ENCODE results near the gene FAM107B. TPM values are rescaled to one million over a fixed set of nuclear protein-coding genes. Genes with fewer than 3 reads are reported as not detected.

FAM107B gene
- total RNA-seq, 1 experiment from 2014 or later, result 41.6 TPM

DNA sequence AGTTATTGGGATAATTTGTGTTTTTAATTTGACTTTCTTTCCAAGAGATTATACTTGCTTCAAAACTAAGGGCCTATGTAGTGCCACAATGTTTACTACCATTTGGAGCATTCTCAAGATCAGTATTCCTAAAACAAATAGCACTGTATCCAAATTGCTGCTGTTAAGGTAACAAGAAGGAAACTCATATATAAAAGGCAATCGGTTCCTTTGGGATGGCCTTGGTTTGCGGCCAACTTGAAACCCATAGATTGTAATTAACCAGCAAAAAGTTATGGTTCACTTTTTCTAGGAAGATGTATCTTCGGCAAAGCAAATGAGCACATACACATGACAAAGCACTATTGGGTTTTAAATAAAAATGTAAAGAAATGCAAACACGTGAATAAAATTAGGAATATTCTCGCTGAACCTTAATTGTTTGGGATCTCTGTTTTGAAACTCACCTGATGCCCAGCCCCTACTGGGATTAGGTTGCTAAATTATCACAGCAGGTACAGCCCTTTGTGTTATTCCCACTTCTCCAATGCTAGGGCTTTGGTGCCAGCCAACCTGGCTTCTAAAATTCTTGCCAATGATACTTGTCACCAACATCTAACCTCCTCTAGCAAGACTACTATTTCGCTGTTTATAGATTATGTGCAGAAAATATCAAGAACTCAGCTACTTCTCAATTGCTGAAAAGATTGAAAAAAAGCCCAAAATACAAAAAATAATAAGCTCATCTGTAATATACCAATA is 47.1 kb upstream of the FAM107B start:
- ChIA-PET RAD21 (ENCODE audit: low non-redundant PET in 1 of 2, low total read pairs in 2 of 2, uncharacterized antibody in 2 of 2, unreplicated experiment in 2 of 2) (no interaction called here), POLR2A (no interaction called here), CTCF (interaction anchor here (1.4 to 1.9 kb wide), 3 partner anchors 15 to 625 kb away, joined by 3 to 16 read pairs (median 6); partner anchors contain the start of genes CDNF, HSPA14 and MSANTD7)
- Histone ChIP-seq H3K9me3 (ENCODE audit: control insufficient read depth in 1 of 2, insufficient read depth in 1 of 2, low read depth in 1 of 2, low read length in 2 of 2) (no peaks in the 10 kb centered on the region), H3K4me1 (ENCODE audit: control insufficient read depth in 1 of 2, insufficient read depth in 2 of 2, low read length in 2 of 2) (peaks cover 0 to 10% of the 10 kb centered on the region in 2 experiments; a peak in 1 of 4 replicates), H3K36me3 (ENCODE audit: control insufficient read depth in 1 of 2, insufficient read depth in 2 of 2, low read length in 2 of 2) (no peaks in the 10 kb centered on the region), H3K79me2 (ENCODE audit: insufficient read depth, low read length) (no peaks in the 10 kb centered on the region), H3K4me3 (replicated peaks in 1 of 2; ENCODE audit: low read depth in 1 of 2, low read length in 2 of 2) (no peak overlapping the region), H3K9ac (ENCODE audit: low read length) (no peak overlapping the region), H3K27me3 (ENCODE audit: insufficient read depth, low read length) (peaks cover 3% of the 10 kb centered on the region; the same call in 1 of the 2 replicates), H3K27ac (ENCODE audit: low read depth, low read length) (no peak overlapping the region), H3K4me2 (ENCODE audit: low read length) (no peak overlapping the region), H3K9me2 (ENCODE audit: insufficient read depth) (no peaks in the 10 kb centered on the region), H4K20me1 (ENCODE audit: insufficient read depth) (no peaks in the 10 kb centered on the region), H2AFZ (ENCODE audit: low read depth, low read length, poor library complexity, severe bottlenecking) (no peak overlapping the region)
- intact Hi-C loops (cut with micrococcal nuclease), result loop anchor here (10.0 kb wide), 1 partner anchor 427 kb away; no protein-coding TSS in a partner anchor
- TF ChIP-seq, protein P1, sequence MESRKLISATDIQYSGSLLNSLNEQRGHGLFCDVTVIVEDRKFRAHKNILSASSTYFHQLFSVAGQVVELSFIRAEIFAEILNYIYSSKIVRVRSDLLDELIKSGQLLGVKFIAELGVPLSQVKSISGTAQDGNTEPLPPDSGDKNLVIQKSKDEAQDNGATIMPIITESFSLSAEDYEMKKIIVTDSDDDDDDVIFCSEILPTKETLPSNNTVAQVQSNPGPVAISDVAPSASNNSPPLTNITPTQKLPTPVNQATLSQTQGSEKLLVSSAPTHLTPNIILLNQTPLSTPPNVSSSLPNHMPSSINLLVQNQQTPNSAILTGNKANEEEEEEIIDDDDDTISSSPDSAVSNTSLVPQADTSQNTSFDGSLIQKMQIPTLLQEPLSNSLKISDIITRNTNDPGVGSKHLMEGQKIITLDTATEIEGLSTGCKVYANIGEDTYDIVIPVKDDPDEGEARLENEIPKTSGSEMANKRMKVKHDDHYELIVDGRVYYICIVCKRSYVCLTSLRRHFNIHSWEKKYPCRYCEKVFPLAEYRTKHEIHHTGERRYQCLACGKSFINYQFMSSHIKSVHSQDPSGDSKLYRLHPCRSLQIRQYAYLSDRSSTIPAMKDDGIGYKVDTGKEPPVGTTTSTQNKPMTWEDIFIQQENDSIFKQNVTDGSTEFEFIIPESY (IDR thresholded peaks at IDR 0.05; ENCODE audit: extremely low read depth, insufficient replicate concordance, low read length), result no peak
- TF ChIP-seq, protein P2, sequence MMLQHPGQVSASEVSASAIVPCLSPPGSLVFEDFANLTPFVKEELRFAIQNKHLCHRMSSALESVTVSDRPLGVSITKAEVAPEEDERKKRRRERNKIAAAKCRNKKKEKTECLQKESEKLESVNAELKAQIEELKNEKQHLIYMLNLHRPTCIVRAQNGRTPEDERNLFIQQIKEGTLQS (IDR thresholded peaks at IDR 0.05), result no peak
- ATAC-seq, result no peak
- BruUV-seq (replicated peaks), result no TSS peak
- DNase-seq (ENCODE audit: low read depth, low spot score), result no peak

DNA sequence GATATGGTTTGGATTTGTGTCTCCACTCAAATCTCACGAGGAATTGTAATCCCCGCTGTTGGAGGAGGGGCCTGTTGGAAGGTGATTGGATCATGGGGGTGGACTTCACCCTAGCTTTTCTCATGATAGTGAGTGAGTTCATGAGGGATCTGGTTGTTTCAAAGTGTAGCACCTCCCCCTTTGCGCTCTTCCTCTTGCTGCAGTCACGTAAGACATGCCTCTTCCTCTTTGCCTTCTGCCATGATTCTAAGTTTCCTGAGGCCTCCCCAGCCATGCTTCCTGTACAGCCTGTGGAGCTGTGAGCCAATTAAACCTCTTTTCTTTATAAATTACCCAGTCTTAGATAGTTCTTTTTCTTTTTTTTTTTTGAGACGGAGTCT is 46.1 kb upstream of the FAM107B start:
- intact Hi-C loops (cut with micrococcal nuclease), result loop anchor here (10.0 kb wide), 1 partner anchor 426 kb away; no protein-coding TSS in a partner anchor
- DNase-seq (ENCODE audit: low read depth, low spot score) (no peak), ATAC-seq (no peak)
- Histone ChIP-seq H3K9me2 (ENCODE audit: insufficient read depth) (no peaks in the 10 kb centered on the region), H3K4me3 (replicated peaks in 1 of 2; ENCODE audit: low read depth in 1 of 2, low read length in 2 of 2) (no peak overlapping the region), H2AFZ (ENCODE audit: low read depth, low read length, poor library complexity, severe bottlenecking) (no peak overlapping the region), H3K36me3 (ENCODE audit: control insufficient read depth in 1 of 2, insufficient read depth in 2 of 2, low read length in 2 of 2) (no peaks in the 10 kb centered on the region), H3K27ac (ENCODE audit: low read depth, low read length) (no peak overlapping the region), H3K79me2 (ENCODE audit: insufficient read depth, low read length) (no peaks in the 10 kb centered on the region), H3K4me1 (ENCODE audit: control insufficient read depth in 1 of 2, insufficient read depth in 2 of 2, low read length in 2 of 2) (peaks cover 0 to 10% of the 10 kb centered on the region in 2 experiments; a peak in 1 of 4 replicates), H3K9me3 (ENCODE audit: control insufficient read depth in 1 of 2, insufficient read depth in 1 of 2, low read depth in 1 of 2, low read length in 2 of 2) (no peaks in the 10 kb centered on the region), H3K4me2 (ENCODE audit: low read length) (no peak overlapping the region), H4K20me1 (ENCODE audit: insufficient read depth) (no peaks in the 10 kb centered on the region), H3K9ac (ENCODE audit: low read length) (no peak overlapping the region), H3K27me3 (ENCODE audit: insufficient read depth, low read length) (peaks cover 3% of the 10 kb centered on the region; the same call in 1 of the 2 replicates)
- no TSS peak for BruUV-seq (replicated peaks)
- ChIA-PET CTCF (no interaction called here), RAD21 (ENCODE audit: low non-redundant PET in 1 of 2, low total read pairs in 2 of 2, uncharacterized antibody in 2 of 2, unreplicated experiment in 2 of 2) (no interaction called here), POLR2A (no interaction called here)
- TF ChIP-seq ZNF274 (IDR thresholded peaks at IDR 0.05; ENCODE audit: low read depth, low read length) (no peak), FOSL1 (IDR thresholded peaks at IDR 0.05; ENCODE audit: low read depth) (no peak), ELF1 (IDR thresholded peaks at IDR 0.05; ENCODE audit: borderline replicate concordance, low read depth) (no peak), SP1 (IDR thresholded peaks at IDR 0.05; ENCODE audit: low read depth) (no peak), RAD21 (IDR thresholded peaks at IDR 0.05; ENCODE audit: low read depth) (no peak)
- TF ChIP-seq, protein P3, sequence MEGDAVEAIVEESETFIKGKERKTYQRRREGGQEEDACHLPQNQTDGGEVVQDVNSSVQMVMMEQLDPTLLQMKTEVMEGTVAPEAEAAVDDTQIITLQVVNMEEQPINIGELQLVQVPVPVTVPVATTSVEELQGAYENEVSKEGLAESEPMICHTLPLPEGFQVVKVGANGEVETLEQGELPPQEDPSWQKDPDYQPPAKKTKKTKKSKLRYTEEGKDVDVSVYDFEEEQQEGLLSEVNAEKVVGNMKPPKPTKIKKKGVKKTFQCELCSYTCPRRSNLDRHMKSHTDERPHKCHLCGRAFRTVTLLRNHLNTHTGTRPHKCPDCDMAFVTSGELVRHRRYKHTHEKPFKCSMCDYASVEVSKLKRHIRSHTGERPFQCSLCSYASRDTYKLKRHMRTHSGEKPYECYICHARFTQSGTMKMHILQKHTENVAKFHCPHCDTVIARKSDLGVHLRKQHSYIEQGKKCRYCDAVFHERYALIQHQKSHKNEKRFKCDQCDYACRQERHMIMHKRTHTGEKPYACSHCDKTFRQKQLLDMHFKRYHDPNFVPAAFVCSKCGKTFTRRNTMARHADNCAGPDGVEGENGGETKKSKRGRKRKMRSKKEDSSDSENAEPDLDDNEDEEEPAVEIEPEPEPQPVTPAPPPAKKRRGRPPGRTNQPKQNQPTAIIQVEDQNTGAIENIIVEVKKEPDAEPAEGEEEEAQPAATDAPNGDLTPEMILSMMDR (IDR thresholded peaks at IDR 0.05 in 2 of 3, conservative IDR thresholded peaks at IDR 0.05 in 1 of 3; ENCODE audit: borderline replicate concordance in 1 of 3, insufficient read depth in 1 of 3, low read depth in 2 of 3, low read length in 2 of 3), result no peak
- TF ChIP-seq, protein P4, sequence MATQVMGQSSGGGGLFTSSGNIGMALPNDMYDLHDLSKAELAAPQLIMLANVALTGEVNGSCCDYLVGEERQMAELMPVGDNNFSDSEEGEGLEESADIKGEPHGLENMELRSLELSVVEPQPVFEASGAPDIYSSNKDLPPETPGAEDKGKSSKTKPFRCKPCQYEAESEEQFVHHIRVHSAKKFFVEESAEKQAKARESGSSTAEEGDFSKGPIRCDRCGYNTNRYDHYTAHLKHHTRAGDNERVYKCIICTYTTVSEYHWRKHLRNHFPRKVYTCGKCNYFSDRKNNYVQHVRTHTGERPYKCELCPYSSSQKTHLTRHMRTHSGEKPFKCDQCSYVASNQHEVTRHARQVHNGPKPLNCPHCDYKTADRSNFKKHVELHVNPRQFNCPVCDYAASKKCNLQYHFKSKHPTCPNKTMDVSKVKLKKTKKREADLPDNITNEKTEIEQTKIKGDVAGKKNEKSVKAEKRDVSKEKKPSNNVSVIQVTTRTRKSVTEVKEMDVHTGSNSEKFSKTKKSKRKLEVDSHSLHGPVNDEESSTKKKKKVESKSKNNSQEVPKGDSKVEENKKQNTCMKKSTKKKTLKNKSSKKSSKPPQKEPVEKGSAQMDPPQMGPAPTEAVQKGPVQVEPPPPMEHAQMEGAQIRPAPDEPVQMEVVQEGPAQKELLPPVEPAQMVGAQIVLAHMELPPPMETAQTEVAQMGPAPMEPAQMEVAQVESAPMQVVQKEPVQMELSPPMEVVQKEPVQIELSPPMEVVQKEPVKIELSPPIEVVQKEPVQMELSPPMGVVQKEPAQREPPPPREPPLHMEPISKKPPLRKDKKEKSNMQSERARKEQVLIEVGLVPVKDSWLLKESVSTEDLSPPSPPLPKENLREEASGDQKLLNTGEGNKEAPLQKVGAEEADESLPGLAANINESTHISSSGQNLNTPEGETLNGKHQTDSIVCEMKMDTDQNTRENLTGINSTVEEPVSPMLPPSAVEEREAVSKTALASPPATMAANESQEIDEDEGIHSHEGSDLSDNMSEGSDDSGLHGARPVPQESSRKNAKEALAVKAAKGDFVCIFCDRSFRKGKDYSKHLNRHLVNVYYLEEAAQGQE (IDR thresholded peaks at IDR 0.05; ENCODE audit: low read depth), result no peak
- TF ChIP-seq, protein P5, sequence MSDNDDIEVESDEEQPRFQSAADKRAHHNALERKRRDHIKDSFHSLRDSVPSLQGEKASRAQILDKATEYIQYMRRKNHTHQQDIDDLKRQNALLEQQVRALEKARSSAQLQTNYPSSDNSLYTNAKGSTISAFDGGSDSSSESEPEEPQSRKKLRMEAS (IDR thresholded peaks at IDR 0.05), result no peak
